Measurements from ENCODE around the gene POLRMT.

Gene POLRMT

GRCh38 chr19:644789-645188, 11.5 kb upstream of the POLRMT start:
- Histone ChIP-seq H3K27ac (no peak overlapping the region), H3K4me3 (ENCODE audit: low read depth, low read length) (no peak overlapping the region), H3K27me3 (ENCODE audit: insufficient read depth, low read depth, severe bottlenecking) (no peaks in the 10 kb centered on the region), H3K36me3 (peaks cover 45% of the 10 kb centered on the region), H3K9me3 (ENCODE audit: severe bottlenecking) (no peaks in the 10 kb centered on the region)
- no peak for TF ChIP-seq CTCF (IDR thresholded peaks at IDR 0.05; ENCODE audit: low read depth, low read length)
- DNase-seq: no peak

GRCh38 chr19:644363-644762, 11.0 kb upstream of the POLRMT start:
- no peak for DNase-seq
- TF ChIP-seq CTCF (IDR thresholded peaks at IDR 0.05; ENCODE audit: low read depth, low read length): no peak
- H3K27ac ChIP-seq: no peak overlapping the region
- no peaks in the 10 kb centered on the region for H3K9me3 ChIP-seq (ENCODE audit: severe bottlenecking)
- no peaks in the 10 kb centered on the region for H3K27me3 ChIP-seq (ENCODE audit: insufficient read depth, low read depth, severe bottlenecking)
- H3K4me3 ChIP-seq (ENCODE audit: low read depth, low read length): no peak overlapping the region
- H3K36me3 ChIP-seq: peaks cover 43% of the 10 kb centered on the region

- Histone ChIP-seq H3K36me3 (peaks cover 36% of the 10 kb centered on the region), H3K27ac (no peak overlapping the region), H3K4me3 (ENCODE audit: low read depth, low read length) (no peak overlapping the region), H3K27me3 (ENCODE audit: insufficient read depth, low read depth, severe bottlenecking) (peaks cover 4% of the 10 kb centered on the region), H3K9me3 (ENCODE audit: severe bottlenecking) (no peaks in the 10 kb centered on the region)
- no peak for TF ChIP-seq CTCF (IDR thresholded peaks at IDR 0.05; ENCODE audit: low read depth, low read length)
- DNase-seq: no peak
Measured at GRCh38 chr19:643736-644135, 10.4 kb upstream of the POLRMT start.

GRCh38 chr19:642767-643727, 9.7 kb upstream of the POLRMT start:
- no peaks in the 10 kb centered on the region for H3K9me3 ChIP-seq (ENCODE audit: severe bottlenecking)
- peaks cover 8% of the 10 kb centered on the region for H3K27me3 ChIP-seq (ENCODE audit: insufficient read depth, low read depth, severe bottlenecking)
- peaks cover 32% of the 10 kb centered on the region for H3K36me3 ChIP-seq
- no peak for TF ChIP-seq CTCF (IDR thresholded peaks at IDR 0.05; ENCODE audit: low read depth, low read length)
- no peak overlapping the region for H3K27ac ChIP-seq
- no peak overlapping the region for H3K4me3 ChIP-seq (ENCODE audit: low read depth, low read length)
- DNase-seq: no peak

GRCh38 chr19:641702-642101, 8.4 kb upstream of the POLRMT start:
- Histone ChIP-seq H3K4me3 (ENCODE audit: low read depth, low read length) (no peak overlapping the region), H3K27me3 (ENCODE audit: insufficient read depth, low read depth, severe bottlenecking) (peaks cover 8% of the 10 kb centered on the region), H3K9me3 (ENCODE audit: severe bottlenecking) (no peaks in the 10 kb centered on the region), H3K27ac (no peak overlapping the region), H3K36me3 (peaks cover 19% of the 10 kb centered on the region)
- TF ChIP-seq CTCF (IDR thresholded peaks at IDR 0.05; ENCODE audit: low read depth, low read length): no peak
- DNase-seq: no peak

Measured in WERI-Rb-1 (cell line).